D721Med (cell line): ENCODE data around the gene GGT6.
"Not testable (repeated sequence)": the region's sequence is repeated elsewhere in the genome, so short reads cannot be mapped to it uniquely, and the experiment has no call there.

Experiments
- DNase-seq: peaks from one replicate; pipeline ENCODE4 v3.0.0; 2011; ENCODE audit warnings: low spot score; ENCODE audit not compliant: insufficient read length
- FAIRE-seq: peaks from 2 replicates; lab custom pipeline; 2011; peaks lifted over from hg19 to GRCh38; lab: Jason Lieb, UNC
- CTCF ChIP-seq: IDR thresholded peaks from 2 replicates; pipeline ENCODE4 v1.5.1; 2012; ENCODE audit warnings: mild to moderate bottlenecking, control low read depth; ENCODE audit not compliant: insufficient read depth; ENCODE audit errors: missing control alignments

Gene GGT6

GRCh38 chr17:4560421-4560820 is at the start of gene GGT6:
TSS of gene GGT6 (minus strand) at chr17:4560577. CDS start at chr17:4560521, 56 bp downstream.
- no peak for TF ChIP-seq CTCF
- FAIRE-seq (no peak), DNase-seq (no peak)

- DNase-seq, result no peak
- FAIRE-seq, result no peak
- no peak for TF ChIP-seq CTCF
Measured at GRCh38 chr17:4610162-4610561, 49.8 kb upstream of the GGT6 start.

GRCh38 chr17:4609761-4610160 is 49.4 kb upstream of the GGT6 start:
- no peak for TF ChIP-seq CTCF
- no peak for FAIRE-seq
- DNase-seq, result no peak

GRCh38 chr17:4607773-4608187 is 47.4 kb upstream of the GGT6 start:
- no peak for TF ChIP-seq CTCF
- no peak for FAIRE-seq
- DNase-seq, result no peak

- no peak for DNase-seq
- TF ChIP-seq CTCF, result no peak
- FAIRE-seq, result no peak
Measured at GRCh38 chr17:4607261-4607741, 46.9 kb upstream of the GGT6 start.

GRCh38 chr17:4605826-4606225 is 45.4 kb upstream of the GGT6 start:
- TF ChIP-seq CTCF, result no peak
- FAIRE-seq (no peak), DNase-seq (no peak)

- DNase-seq, FAIRE-seq: not testable (repeated sequence)
Measured at GRCh38 chr17:4604736-4605135, 44.4 kb upstream of the GGT6 start.
